HTERT RPE-1 (cell line): Measurements from ENCODE around the gene TIGD3.

ENCODE experiments used
- in situ Hi-C: fragments of 300-500 bp; cut with MboI; formaldehyde crosslinking; loops from 4 replicates; pipeline ENCODE4 v1.14.3; 2020; ENCODE audit warnings: low sequenced_read_pairs

Gene TIGD3

DNA sequence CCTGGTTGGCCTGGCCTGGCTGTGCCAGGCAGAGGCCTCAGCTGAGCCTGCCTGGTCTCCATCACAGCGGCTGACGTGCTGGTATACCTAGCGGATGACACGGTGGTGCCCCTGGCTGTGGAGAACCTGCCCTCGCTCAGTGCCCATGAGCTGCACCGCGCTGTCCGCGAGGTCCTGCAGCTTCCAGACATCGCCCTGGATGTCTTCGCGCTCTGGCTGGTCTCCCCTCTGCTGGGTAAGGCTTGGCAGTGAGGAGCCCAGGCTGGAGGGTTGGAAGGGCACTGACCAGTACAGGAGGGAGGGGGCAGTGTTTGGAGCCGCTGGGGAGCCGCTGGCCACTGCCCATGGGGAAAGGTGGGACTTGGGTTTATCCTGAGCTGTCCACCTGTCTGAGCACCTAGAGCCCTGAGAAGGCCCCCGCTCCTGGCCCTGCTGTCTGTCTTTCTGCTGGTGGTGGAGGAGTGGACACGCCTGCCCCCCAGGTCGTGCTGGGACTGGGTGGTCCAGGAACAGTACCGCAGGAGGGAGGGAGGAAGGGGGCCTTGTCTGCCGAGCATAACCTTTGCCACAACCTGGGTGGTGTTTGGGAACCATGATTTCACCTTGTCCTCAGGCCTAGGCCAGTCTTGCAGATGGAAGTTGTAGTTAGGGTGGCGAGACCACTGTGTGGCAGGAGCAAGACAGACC, 34.9 kb downstream of the TIGD3 start:
- in situ Hi-C loops: no loop called here

DNA sequence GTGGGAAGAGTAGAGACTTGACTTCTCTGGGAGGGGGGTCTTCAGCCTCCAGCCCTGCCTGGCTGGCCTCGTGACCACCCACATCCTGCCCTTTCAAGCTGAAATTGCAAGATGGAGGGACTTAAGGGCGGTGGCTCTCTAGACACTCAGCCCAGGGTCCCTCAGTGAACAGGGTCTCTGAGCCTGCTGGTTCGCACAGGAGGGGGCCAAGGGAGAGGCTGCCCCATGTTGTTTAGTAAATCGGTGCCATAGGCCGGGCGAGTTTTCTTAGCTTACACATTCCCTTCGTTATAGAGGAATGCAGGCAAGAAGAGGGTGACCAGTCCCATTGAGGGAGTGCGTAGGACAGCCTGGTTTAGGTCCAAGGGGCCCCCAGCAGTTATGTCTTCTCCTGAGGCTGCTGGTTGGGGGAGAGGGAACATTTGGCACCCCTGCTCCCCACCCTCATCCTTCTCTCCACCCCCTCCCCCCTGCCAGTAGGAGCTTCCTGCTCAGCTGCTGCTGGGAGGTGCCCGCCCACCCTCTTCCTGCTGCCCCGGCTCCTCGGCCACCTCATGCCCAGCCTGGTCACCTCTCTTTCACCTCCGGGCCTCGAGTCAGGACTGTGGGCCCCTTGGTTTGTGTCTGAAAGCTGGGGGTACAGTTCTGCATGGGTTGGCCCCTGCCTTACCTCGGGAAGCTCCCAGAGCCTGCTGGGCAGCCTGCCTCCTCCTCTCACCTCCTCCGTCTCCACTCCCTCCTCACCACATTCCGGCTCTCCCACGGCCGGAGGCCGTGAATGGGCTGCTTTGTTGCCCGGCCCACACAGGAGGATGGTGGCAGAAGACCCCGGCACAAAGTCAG, 35.8 kb downstream of the TIGD3 start:
- in situ Hi-C loops: no loop called here

DNA sequence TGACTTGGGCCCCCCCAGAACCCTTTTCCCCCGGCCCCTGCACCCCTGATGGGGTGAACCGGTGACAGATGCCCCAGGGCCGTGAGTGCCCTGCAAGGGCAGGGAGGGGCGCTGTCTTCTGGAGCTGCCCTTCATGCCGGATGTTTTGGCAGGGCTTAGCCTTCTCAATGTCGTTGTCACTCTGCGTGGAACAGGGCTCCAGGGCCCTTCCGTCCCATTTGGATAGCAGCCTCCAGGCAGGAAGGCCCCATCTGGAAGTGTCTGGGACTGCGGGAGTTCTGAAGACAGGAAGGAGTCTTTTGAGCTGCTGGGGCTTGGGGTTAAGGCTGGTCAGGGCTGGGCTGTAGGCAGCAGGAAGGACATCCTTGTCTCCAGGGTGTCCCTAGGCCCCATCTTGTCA, 36.4 kb downstream of the TIGD3 start:
- in situ Hi-C loops: no loop called here

DNA sequence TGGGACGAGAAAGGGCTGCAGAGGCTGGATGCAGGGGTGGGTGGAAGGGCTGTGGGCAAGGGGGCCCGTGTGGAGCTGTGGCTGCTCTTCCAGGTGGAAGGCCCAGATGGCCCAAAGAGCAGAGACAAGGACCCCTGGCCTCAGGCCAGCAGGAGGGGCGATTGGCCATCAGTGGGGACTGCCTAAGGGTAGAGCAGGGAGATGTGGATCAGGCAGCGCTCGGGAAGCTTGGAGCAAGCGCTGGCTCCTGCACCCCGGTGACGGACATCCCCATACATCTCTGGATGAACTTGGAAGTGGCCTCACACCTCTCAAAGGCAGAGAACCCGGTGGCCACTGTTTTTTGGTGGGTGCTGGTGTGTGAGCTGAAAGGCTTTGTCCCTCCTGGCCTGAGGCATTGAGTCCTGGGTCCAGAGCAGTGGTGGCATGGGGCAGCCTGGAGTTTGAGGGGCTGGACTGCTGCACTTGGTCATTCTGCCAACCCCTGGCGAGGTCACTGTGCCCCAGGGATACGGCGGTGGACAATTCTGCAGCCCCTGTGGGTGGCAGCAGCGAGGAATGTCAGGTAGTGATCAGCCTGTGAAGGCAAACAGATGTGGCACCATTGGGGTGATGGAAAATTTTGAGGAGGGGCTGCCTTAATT, 37.8 kb downstream of the TIGD3 start:
- in situ Hi-C loops: no loop called here

DNA sequence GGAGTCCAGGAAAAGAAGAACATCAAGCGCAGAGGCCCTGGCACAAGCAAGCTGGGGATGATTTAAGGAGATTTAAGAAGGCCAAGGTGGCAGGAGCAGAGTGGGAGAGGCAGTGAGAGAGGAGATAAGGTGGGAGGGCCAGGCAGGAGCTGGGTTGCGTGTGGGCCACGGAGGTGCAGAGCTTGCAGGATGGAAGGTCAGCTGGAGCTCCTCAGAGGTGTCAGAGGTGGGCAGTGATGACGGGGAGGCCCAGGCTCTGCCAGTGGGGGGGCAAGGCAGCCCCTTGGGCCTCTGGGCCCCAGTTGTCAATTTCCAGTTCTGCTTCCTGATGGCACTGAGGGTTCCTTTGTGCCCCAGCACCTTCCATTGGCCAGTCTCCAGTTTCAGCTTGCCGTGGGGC, 38.3 kb downstream of the TIGD3 start:
- in situ Hi-C loops: no loop called here

DNA sequence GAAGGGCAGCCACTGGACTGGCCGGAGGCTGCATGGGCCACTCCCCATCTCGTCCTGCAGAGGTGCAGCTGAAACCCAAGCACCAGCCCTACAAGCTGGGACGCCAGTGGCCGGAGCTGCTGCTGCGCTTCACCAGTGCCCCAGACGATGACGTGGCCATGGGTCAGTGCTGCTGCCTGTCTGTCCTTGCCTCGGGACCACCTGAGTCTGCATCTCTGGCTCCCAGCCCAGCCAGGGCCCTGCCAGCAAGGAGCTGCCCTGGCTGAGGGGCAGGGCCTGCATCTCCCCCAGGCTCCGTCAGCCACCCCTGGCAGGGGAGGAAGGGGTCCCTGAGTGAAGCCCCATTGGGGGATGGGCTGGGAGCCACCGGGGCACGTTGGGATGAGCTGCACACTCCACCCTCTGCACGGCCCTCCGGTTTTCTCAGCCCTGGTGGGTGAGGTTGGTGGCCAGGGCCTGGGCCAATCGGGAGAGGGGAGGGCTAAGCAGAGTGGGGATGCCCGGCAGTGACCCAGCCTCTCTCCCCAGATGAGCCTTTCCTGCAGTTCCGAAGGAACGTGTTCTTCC, 39.0 kb downstream of the TIGD3 start:
- in situ Hi-C loops: no loop called here

- in situ Hi-C loops: no loop called here
Measured at GRCh38 chr11:65394125-65394536, 39.6 kb downstream of the TIGD3 start.

GRCh38 chr11:65395961-65396530, 41.5 kb downstream of the TIGD3 start:
- in situ Hi-C loops: no loop called here

DNA sequence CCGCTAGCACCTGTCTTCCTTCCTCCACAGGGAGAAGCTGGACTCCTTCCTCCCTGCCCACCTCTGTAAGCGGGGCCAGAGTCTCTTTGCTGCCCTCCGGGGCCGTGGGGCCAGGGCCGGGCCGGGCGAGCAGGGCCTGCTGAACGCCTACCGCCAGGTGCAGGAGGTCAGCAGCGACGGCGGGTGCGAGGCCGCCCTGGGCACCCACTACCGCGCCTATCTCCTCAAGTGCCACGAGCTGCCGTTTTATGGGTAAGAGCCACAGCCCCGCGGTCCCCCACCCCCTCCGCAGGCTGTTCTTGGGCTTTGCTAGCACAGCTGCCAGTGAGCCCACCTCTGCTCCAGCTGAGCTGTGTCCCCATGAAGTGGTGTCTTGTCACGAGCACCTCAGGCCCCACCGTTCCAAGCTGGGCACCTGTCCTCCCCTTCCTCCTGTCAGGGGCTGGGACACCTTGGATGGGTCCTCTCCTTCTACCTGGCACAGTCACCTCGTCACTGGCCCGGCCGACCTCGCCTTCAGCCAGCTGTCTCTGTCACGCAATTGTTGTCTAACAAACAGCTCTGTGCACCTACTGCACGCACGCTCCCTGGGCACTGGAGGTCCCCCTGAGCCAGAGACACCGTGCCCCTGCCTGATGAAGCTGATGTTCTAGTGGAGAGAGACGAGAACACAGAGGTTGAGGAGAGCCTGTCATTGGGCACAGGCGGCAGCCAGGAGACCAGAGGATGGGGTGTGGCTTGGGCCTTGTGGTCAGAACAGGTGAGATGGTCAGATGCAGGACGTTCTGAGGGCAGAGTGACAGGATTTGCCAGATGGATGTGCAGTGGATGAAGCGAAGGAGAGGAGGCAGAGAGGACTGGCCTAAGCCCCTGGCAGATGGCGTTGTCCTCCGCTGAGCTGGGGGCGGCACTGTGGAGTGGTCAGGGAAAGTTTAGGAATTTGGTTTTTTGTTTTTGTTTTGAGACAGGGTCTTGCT, 42.5 kb downstream of the TIGD3 start:
- in situ Hi-C loops: no loop called here

DNA sequence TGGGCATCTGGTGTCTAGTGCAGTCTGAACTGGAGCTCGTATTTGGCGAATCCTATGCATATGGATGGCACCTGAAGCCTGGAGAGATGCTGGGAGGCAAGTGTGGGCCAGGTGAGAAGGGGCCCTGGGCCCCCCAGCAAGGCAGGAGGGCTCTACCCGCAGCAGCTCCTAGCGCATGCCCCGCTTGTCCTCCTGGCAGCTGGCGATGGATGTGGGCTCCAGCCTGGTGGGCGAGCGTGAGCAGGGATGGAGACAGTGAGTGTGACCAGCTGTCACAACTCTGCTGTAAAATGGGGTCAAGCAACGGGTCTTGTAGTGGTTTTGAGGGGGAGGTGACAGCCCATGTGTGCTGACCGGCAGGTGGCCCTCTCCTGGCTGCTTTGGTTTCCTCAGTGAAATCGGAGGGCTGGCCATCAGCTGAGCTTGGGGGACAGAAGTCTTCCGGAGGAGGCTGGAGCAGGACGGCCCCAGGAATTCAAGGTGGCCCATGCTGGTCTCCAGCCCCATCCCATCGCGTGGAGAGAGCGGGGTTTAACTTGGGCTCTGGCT, 43.9 kb downstream of the TIGD3 start:
- in situ Hi-C loops: no loop called here

- in situ Hi-C loops: no loop called here
Measured at GRCh38 chr11:65399249-65399648, 44.7 kb downstream of the TIGD3 start.

DNA sequence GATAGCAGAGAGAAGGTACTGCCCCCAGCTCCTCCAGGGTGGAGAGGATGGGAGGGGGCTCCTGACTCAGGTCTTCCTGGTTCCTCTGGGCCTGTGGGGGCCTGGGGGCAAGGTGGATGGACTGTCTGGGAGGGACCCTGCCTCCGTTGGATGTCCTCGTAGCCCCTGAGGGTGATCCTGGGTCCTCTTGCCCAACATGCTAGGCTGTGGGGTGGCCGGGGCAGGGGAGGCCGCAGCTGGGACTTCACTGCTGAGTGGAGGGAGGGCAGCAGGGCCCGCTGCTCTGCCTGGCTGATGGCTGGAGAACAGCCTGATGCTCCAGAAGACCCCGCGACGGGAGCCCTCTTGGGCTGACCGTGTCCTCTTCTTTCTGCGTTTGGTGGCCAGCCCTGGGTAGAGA, 45.3 kb downstream of the TIGD3 start:
- in situ Hi-C loops: no loop called here

DNA sequence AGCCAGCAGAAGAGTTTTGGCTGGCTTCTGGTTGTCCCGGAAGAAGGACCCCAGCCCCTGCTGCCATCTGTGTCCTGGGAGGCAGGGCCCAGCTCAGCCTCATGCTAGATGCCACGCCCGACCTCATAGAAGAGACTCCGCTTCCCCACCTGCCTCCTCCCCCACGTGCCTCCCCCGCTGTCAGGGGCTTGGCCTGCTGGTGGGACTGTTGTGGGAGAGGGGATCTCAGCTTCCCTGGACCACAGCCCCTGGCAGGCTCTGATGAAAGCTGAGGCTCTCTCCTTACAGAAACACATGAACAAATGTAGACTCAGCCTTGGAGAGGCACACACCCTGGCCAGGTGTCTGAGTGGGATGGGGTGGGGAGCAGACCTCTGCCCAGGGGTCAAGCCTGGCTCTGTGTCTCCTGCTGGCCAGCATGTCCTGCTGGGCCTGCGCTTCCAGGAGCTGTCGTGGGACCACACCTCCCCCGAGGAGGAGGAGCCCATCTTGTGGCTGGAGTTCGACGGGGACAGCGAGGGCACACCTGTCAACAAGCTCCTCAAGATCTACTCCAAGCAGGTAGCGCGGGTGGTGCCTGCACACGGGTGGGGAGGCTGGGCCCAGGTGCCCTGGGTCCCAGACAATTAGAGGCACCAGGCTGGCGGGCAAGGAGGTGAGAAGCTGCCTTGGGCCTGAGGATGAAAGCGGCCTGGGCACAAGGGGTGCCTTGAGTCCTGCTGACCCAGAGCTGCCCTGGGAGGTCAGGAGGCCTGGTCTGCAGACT, 45.9 kb downstream of the TIGD3 start:
- in situ Hi-C loops: no loop called here

DNA sequence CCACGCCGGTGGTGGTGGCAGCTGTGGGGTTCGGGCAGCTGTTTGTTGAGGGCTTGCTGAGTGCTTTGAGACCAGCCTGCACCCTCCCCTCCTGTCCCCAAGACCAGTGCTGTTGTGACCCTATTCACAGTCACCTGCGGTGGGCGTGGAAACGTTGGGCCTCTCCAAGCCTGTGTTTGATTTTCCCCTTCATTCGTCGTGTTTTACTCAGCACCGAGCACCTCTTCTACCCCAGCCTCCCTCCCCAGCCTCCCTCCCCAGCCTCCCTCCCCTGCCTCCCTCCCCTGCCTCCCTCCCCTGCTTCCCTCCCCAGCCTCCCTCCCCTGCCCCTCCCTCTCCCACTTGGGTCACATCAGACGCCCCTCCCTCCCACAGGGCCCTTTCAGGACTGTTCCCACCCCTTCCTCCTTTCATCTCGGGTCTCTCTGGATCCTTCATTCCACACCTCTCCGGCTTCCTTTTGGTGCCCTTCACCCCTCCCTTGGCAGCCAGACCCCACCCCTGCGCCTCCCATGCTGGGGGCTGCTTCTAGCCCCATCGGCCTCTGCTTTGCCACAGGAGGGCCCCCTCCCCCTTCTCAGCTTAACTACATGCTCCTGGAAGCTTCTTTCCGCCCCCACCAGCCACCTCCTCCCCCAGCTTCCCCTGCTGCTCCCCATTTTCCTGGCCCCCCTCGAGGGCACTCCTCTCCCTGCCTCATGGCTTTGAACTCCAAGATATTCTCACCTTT, 46.7 kb downstream of the TIGD3 start:
- in situ Hi-C loops: no loop called here

- in situ Hi-C loops: no loop called here
Measured at GRCh38 chr11:65401803-65402248, 47.3 kb downstream of the TIGD3 start.

GRCh38 chr11:65402790-65403189, 48.2 kb downstream of the TIGD3 start:
- in situ Hi-C loops: no loop called here

DNA sequence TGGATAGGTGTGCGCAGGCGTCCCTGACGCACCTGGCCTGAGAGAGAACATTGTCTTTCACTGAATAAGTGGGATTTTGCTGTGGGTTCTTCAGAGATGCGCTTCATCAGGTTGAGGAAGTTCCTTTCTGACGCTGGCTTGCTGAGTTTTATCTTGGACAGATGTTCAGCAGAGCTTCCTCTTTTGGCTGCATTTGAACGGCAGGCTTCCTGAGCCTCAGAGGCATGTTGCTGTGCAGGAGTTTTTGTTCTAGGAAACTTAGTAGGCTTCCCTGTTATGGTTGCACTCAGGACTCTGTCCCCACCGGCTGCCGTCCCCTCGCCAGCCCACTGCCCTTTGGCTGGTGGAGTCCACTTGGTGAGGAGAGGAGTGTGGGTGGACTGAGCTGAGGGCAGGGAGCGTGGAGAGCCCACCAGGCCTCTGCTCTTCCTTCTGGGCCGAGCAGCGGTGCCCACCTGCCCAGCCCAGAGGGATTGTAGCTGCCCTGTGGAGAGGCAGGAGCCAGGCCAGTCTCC, 49.1 kb downstream of the TIGD3 start:
- in situ Hi-C loops: no loop called here

DNA sequence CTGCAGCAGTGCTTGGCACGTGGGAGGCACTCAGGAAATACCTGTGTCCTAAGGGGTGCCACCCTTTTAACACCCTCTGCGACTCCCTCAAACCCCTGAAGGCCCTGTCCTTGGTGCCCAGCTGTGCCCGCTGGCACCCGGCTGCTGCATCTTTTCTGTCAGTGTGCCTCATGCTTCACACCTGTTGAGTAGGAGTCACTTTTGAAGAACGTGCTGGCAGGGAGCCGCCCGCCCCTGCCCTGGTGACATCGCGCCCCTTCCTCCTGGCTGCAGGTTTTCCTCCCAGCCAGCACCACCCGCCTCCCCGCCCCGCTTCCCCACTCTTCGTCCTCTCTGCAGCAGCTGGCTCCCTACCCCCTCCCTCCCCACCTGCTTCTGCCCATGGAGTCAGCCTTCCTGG, 49.7 kb downstream of the TIGD3 start:
- in situ Hi-C loops: no loop called here
